Kasumi-1 (cell line): ENCODE data around the gene MED13L.
"Not testable (repeated sequence)": the region's sequence is repeated elsewhere in the genome, so short reads cannot be mapped to it uniquely, and the experiment has no call there.

Experiments
- DNase-seq, 2 experiments: peaks; one replicate each; lab custom pipeline; 2025; lab: John Stamatoyannopoulos, UW

MED13L gene

GRCh38 chr12:116246490-116247179 is 30.9 kb downstream of the MED13L start:
- DNase-seq: no peak

DNA sequence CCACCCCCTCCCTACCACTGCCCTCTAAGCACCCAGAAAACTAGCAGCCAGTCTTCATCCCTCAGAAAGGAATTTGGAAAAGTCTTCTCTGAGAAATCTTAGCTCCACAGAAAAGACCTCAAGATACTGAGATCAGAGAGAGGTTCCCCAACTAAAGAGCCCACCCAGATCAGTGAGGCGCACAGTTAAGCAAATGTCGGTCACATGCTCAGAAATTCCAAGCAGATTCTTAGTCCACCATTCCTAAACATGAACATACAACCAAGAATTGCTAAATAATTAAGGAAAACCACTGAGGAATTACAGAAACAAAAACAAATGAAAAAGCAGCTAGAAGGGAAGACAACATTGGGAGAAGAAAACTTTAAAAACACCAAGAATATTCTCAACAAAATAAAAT is 32.3 kb downstream of the MED13L start:
- DNase-seq: no peak

- DNase-seq: no peak
Observed at GRCh38 chr12:116244474-116245090, 32.9 kb downstream of the MED13L start.

- DNase-seq: no peak
Observed at GRCh38 chr12:116244001-116244400, 33.5 kb downstream of the MED13L start.

- no peak for DNase-seq
Observed at GRCh38 chr12:116242740-116243139, 34.8 kb downstream of the MED13L start.

DNA sequence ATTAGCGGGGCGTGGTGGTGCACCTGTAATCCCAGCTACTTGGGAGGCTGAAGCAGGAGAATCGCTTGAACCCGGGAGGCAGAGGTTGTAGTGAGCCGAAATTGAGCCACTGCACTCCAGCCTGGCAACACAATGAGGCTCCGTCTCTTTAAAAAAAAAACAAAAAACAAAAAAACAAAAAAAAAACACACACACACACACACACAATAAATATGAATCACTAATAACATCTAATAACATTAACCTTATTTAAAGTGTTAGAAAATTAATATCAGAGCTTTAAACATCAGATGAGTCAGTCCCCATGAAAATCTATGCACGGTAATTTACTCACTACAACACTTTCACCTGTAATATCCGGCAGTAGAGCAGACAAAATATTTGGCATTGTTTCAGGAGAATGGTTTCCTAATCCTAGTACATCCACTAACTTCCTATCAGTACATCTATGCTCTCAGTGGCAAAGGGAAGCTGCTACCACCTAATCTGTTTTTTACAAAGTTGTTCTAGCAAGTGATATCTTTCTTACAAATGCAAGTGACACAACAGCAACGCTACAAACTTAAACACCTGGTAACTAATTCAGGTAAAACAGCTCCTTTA is 36.2 kb downstream of the MED13L start:
- peak in 1 of 2 experiments; percentile 24 for DNase-seq

GRCh38 chr12:116238570-116239119 is 38.8 kb downstream of the MED13L start:
- not testable (repeated sequence) for DNase-seq

DNA sequence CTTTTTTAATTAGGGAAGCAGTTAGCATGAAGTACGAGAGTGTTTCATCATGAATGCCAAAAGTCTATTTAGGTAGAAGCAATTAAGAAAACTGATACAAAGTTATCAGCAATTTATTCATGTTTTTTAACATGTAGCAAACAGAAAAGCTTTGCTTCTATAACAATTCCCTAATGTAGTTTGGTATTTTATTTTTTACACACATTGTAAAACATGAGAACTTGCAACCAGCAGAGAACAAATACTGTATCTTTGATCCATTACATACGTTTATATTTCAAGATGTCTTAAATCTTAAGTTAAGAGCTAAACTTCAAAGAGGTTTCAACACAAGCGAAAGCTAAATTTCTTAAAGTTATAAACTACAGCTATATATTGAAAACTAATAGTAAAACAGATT is 39.3 kb downstream of the MED13L start:
- DNase-seq: no peak

- no peak for DNase-seq
Observed at GRCh38 chr12:116236976-116237375, 40.5 kb downstream of the MED13L start.

- DNase-seq: peak; percentile 17 to 52
Observed at GRCh38 chr12:116236148-116236731, 41.3 kb downstream of the MED13L start.

DNA sequence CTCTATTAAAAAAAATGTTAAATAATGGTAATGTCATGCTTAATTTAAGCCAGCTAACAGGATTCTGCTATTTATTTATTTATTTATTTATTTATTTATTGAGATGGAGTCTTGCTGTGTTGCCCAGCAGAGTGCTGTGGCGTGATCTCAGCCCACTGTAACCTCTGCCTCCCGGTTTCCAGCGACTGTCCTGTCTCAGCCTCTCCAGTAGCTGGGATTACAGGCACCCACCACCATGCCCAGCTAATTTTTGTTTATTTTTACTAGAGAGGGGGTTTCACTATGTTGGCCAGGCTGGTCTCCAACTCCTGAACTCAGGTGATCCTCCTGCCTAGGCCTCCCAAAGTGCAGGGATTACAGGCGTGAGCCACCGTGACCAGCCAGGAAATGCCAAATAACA is 43.3 kb downstream of the MED13L start:
- not testable (repeated sequence) for DNase-seq

- DNase-seq: no peak
Observed at GRCh38 chr12:116233669-116234068, 43.8 kb downstream of the MED13L start.

DNA sequence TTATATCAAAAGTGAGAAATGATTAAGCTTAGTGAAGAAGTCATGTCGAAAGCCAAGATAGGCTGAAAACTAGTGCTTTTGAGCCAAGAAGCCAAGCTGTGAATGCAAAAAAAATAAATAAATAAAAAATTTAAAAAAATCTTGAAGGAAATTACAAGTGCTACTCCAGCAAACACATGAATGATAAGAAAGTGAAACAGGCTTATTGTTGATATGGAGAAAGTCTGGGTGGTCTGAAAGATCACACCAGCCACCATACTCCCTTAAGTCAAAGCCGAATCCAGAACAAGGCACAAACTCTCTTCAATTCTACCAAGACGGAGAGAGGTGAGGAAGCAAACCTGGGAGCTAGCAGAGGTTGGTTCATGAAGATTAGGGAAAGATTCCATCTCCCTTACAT is 49.7 kb downstream of the MED13L start:
- DNase-seq: no peak

GRCh38 chr12:116226026-116226425 is 51.5 kb downstream of the MED13L start:
- no peak for DNase-seq

DNA sequence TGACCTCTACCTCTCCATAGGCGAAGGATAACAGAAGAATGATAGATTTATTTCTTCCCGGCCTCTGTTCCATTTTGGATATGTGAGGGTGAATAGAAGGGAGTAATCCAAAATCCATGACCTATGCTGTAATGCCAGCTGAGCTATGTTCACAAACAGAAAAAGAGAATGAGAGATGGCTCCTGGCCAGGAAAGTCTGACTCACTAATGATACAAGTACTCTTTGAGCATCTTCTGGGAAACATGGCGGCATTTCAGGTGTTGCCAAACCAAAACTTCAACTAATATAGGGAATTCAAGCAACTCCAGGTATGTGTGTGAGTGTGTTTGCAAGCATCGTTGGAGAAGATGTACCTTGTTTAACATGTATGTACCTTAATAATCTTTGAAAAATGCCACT is 55.1 kb downstream of the MED13L start:
- no peak for DNase-seq

- peak in 1 of 2 experiments; percentile 41 for DNase-seq
Observed at GRCh38 chr12:116220756-116221155, 56.7 kb downstream of the MED13L start.

DNA sequence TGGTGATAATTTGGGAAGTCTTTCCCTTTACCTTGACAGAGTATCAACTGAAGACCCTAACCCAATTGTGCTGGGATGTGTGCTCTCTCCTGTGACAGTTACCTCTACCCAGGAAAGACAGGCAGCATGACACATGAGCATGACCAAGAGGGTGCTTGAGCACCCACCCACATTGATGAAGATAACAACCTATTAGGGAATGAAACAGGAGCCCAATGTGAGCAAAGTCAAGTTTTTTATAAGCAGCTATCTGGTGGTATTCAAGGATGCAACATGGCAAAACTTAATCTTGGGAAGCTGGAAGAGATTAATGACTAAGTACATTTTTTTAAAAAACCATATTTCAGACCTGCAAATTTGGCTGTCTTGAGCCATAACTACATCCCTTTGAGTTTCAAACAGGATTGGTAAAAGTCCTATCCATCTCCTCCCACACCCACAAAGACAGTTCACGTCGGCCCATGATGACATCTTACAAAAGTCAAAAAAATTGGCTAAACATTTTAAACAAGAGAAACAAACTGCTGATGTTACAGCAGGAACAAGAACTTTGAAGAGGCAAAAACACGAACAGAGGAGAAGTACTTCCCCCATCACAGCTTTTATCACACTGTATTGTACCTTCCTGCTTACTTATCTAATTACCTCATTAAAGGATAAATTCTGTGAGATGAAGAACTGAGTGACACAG is 60.3 kb downstream of the MED13L start:
- DNase-seq: no peak

GRCh38 chr12:116216022-116216756 is 61.3 kb downstream of the MED13L start:
- no peak for DNase-seq

- DNase-seq: peak in 1 of 2 experiments; percentile 12
Observed at GRCh38 chr12:116215023-116215422, 62.5 kb downstream of the MED13L start.

DNA sequence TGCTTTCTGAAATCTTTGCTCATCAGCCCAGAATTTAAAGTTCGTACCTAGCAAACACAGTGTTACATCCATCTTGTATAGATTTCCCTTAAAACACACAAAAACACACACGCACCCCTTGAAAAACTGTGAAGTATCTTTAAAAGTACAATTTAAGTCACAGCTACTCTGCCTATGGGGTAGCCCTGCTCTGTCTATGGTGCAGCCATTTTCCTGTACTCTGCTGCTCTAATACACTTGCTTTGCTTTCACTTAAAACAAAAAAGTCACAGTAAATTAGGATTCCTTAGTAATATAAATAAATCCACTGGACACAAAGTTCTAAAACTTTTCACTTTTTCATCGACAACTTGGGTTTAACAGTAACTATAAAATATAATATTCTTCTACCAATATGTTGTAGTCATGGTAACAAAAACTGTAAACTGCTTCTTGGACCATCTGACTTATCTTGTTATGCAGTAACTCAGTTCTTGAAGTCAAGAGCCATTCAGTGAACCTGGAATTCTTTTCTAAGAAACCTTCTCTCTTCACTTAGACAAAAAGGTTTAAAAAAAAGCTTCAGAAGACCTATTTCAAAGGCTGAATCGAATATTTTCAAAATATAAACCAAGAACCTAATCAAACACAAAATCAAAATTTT is 63.5 kb downstream of the MED13L start:
- DNase-seq: no peak

DNA sequence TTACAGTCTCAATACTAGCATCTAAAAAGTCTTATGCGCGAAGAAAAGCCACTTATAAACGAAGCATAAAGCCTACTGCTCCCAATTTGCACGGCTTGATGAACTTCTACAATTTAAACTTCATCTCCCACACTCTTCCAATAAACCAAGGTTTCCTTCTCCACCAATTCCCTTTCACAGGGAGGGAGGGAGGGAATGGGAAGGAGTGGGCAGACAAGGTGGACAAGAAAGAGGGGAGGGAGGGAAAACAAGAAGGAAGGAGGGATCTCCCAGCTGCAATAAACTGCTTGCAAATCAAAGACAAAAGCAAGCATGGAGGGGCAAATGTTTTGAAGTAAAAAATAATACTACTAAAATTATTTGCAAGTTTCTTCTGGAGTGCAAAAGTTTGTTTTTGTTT is 64.5 kb downstream of the MED13L start:
- DNase-seq: no peak
